ENCODE measurements around the gene KCNJ12. TPM values are rescaled to one million over a fixed set of nuclear protein-coding genes. Genes with fewer than 3 reads are reported as not detected.

Gene KCNJ12
- total and polyA plus RNA-seq, 3 donors from 2014 or later = 2.4 to 5.4 (median 2.8) TPM

DNA sequence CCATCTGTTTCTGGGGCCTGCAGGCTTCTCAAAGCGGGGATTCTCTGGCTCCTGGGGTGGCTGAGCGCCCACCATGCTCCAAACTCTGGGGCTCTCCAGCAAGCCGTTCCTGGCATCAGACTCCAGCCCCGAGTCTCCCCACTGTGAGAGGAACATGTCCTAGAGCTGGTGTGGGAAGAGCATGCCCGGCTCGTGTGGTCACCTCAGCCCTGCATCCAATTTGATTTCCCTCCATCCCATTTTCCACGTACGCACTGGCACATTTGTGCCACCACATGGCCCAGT, 23.2 kb upstream of the KCNJ12 start:
- no peak for DNase-seq
- Histone ChIP-seq H3K4me1 (no peaks in the 10 kb centered on the region), H3K27ac (no peak overlapping the region), H3K27me3 (no peaks in the 10 kb centered on the region), H3K36me3 (ENCODE audit: low read depth, missing control alignments) (no peaks in the 10 kb centered on the region), H3K4me3 (no peak overlapping the region), H3K9me3 (no peaks in the 10 kb centered on the region)
- TF ChIP-seq POLR2A (IDR thresholded peaks at IDR 0.05) (no peak), CTCF (IDR thresholded peaks at IDR 0.05) (no peak)
- intact Hi-C loops (cut with DNase I; ENCODE audit: low total_unique reads) = no loop called here
- WGBS, 2 donors = 82 to 96% methylated on average over 5 to 8 of the region's 8 CpGs

DNA sequence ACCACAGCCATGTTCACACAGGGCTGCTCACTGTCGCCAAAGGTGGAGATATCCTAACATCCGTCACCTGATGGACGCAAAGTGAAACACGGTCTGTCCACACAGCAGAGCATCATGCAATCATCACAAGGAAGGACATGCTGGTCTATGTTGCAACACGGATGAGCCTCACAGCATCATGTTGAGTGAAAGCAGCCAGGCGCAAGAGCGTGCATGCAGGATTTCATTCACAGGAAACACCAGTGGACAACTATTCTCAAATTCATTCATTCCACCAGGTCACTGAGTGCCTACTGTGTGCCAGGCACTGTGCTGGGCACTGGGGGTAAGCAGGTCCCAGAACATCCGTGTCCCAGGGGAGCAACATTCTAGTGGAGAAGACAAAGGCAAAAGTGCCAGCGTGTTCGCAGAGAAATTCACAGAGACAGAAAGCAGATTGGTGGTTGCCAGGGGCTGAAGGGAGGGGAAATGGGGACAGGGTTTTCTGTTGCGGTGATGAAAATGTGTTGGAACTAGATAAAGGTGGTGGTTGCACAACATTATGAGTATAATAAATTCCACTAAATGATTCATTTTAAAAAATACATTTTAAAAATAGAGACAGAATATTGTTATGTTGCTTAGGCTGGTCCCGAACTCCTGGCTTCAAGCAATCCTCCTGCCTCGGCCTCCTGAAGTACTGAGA, 22.7 kb upstream of the KCNJ12 start:
- no peaks in the 10 kb centered on the region for H3K27me3 ChIP-seq
- intact Hi-C loops (cut with DNase I; ENCODE audit: low total_unique reads) = no loop called here
- H3K27ac ChIP-seq = no peak overlapping the region
- 89% methylated on average over 13 of the region's 13 CpGs for WGBS, 2 donors
- no peak overlapping the region for H3K4me3 ChIP-seq
- H3K9me3 ChIP-seq = no peaks in the 10 kb centered on the region
- H3K4me1 ChIP-seq = no peaks in the 10 kb centered on the region
- no peak for DNase-seq
- TF ChIP-seq CTCF (IDR thresholded peaks at IDR 0.05) (no peak), POLR2A (IDR thresholded peaks at IDR 0.05) (no peak)
- H3K36me3 ChIP-seq (ENCODE audit: low read depth, missing control alignments) = no peaks in the 10 kb centered on the region

DNA sequence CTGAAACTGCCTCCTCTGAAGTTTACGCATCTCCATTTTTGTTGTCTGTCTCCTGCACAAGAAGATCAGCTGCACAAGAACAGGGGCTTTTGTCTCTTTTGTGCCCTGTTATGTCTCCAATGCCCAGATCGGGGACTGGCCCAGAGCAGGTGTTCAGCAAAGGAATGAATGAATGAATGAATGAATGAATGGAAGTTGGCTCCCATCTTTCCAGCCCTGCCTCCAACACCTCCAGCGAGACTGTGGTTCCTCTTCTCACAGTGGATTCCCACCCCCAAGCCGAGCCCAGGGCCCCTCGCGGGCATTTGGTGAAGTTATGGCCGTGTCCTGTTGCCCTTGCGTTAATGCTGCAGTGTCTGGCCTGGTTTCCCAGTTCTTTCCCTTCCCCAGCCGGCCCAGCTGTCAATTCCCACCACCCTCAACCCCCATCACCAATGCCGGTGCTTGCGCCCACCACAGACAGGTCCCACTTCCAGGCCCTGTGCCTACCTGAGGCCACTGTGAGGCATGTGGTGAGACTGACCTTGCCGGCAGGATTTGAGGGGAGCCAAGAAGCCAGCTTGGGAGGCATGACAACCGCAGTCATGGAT, 21.3 kb upstream of the KCNJ12 start:
- Histone ChIP-seq H3K36me3 (ENCODE audit: low read depth, missing control alignments) (no peaks in the 10 kb centered on the region), H3K4me3 (no peak overlapping the region), H3K9me3 (no peaks in the 10 kb centered on the region), H3K4me1 (no peaks in the 10 kb centered on the region), H3K27me3 (no peaks in the 10 kb centered on the region), H3K27ac (no peak overlapping the region)
- WGBS, 2 donors = 81 to 95% methylated on average over 13 of the region's 13 CpGs
- no peak for DNase-seq
- intact Hi-C loops (cut with DNase I; ENCODE audit: low total_unique reads) = no loop called here
- TF ChIP-seq CTCF (IDR thresholded peaks at IDR 0.05) (no peak), POLR2A (IDR thresholded peaks at IDR 0.05) (no peak)

- intact Hi-C loops (cut with DNase I; ENCODE audit: low total_unique reads) = no loop called here
- H3K27ac ChIP-seq = no peak overlapping the region
- H3K4me1 ChIP-seq = peaks cover 1% of the 10 kb centered on the region
- H3K4me3 ChIP-seq = no peak overlapping the region
- no peak for DNase-seq
- H3K9me3 ChIP-seq = no peaks in the 10 kb centered on the region
- H3K27me3 ChIP-seq = no peaks in the 10 kb centered on the region
- no peak for TF ChIP-seq POLR2A (IDR thresholded peaks at IDR 0.05)
- no peak for TF ChIP-seq CTCF (IDR thresholded peaks at IDR 0.05)
- 74 to 77% methylated on average over 12 of the region's 12 CpGs for WGBS, 2 donors
- no peaks in the 10 kb centered on the region for H3K36me3 ChIP-seq (ENCODE audit: low read depth, missing control alignments)
These were observed 20.6 kb upstream of the KCNJ12 start for GRCh38 chr17:21355586-21355985.
